ENCODE results near the gene PCDHA5. TPM values are rescaled to one million over a fixed set of nuclear protein-coding genes. Genes with fewer than 3 reads are reported as not detected.
"Not testable (repeated sequence)": the region's sequence is repeated elsewhere in the genome, so short reads cannot be mapped to it uniquely, and the experiment has no call there.

Gene PCDHA5
- total RNA-seq, 4 donors from 2014 or later: 0.61 to 2.3 (median 0.69) TPM; not detected in 1

DNA sequence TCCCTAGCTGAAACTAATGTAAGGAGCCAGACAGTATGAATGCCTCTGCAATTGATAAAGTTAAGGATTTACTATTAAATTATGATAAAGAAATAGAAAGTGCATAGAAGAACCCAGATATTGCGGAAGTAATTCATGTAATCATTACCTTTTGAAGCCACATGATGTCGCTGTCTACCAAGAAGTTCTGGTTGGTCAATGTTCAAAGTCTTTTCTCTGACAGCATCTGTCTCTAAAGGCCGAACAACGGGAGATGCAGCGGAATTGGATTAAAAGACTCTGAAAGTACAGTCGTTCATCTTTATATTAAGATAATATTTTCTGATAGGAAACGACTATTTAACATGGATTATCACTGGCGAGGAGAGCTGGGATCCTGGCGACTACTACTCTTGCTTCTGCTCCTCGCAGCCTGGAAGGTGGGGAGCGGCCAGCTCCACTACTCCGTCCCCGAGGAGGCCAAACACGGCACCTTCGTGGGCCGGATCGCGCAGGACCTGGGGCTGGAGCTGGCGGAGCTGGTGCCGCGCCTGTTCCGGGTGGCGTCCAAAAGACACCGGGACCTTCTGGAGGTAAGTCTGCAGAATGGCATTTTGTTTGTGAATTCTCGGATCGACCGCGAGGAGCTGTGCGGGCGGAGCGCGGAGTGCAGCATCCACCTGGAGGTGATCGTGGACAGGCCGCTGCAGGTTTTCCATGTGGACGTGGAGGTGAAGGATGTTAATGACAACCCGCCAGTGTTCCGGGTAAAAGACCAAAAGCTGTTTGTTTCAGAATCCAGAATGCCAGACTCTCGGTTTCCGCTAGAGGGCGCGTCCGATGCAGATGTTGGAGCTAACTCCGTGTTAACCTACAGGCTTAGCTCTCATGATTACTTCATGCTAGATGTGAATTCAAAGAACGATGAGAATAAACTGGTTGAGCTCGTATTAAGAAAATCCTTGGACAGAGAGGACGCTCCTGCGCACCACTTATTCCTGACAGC is 19.9 kb downstream of the PCDHA5 start, which contains the start of gene PCDHA8:
TSS of gene PCDHA8 (plus strand) at position 210 of the 985 bp plus-strand sequence. CDS start at position 345, 135 bp downstream.
- peak in 1 of 2 donors; percentile 15 for DNase-seq
- Histone ChIP-seq H3K4me3 (no peak within 1 kb of the TSS), H3K27ac (no peak within 1 kb of the TSS), H3K36me3 (no peaks in the 10 kb centered on the region), H3K4me1 (no peaks in the 10 kb centered on the region), H3K27me3 (peaks cover 0 to 3% of the 10 kb centered on the region in 2 donors), H3K9me3 (peaks cover 0 to 6% of the 10 kb centered on the region in 2 donors)
- TF ChIP-seq POLR2A (IDR thresholded peaks at IDR 0.05): no peak
- TF ChIP-seq CTCF (IDR thresholded peaks at IDR 0.05): peak in 1 of 4 experiments; percentile 9
- intact Hi-C loops (cut with DNase I; ENCODE audit: low total_unique reads): no loop called here

GRCh38 chr5:140842798-140843733 is 21.7 kb downstream of the PCDHA5 start:
- H3K4me3 ChIP-seq: no peak overlapping the region
- peaks cover 0 to 6% of the 10 kb centered on the region in 2 donors for H3K9me3 ChIP-seq
- intact Hi-C loops (cut with DNase I; ENCODE audit: low total_unique reads): no loop called here
- H3K36me3 ChIP-seq: no peaks in the 10 kb centered on the region
- DNase-seq: no peak
- TF ChIP-seq POLR2A (IDR thresholded peaks at IDR 0.05): no peak
- TF ChIP-seq CTCF (IDR thresholded peaks at IDR 0.05): no peak
- no peaks in the 10 kb centered on the region for H3K27me3 ChIP-seq
- H3K4me1 ChIP-seq: no peaks in the 10 kb centered on the region
- H3K27ac ChIP-seq: no peak overlapping the region

DNA sequence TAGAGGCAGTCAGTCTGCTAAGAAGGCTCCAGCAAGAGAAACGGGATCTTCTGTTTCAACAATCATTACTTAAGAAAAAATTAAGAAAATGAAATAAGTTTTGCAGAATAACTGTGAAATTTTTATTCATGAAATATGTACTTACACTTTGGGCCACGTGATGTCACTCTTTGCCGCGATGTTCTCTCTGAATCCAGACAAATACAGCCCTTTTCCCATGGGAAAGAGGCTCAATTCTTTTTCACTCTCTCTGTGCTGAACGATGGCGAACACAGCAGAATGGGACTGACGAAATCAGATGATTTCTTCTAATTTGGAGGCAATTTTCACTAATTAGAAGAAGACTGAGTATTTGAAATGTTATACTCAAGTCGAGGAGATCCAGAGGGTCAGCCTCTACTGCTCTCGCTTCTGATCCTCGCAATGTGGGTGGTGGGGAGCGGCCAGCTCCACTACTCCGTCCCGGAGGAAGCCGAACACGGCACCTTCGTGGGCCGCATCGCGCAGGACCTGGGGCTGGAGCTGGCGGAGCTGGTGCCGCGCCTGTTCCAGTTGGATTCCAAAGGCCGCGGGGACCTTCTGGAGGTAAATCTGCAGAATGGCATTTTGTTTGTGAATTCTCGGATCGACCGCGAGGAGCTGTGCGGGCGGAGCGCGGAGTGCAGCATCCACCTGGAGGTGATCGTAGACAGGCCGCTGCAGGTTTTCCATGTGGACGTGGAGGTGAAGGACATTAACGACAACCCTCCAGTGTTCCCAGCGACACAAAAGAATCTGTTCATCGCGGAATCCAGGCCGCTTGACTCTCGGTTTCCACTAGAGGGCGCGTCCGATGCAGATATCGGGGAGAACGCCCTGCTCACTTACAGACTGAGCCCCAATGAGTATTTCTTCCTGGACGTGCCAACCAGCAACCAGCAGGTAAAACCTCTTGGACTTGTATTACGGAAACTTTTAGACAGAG is 27.0 kb downstream of the PCDHA5 start, which contains the start of gene PCDHA9:
TSS of gene PCDHA9 (plus strand) at position 244 of the 964 bp plus-strand sequence. CDS start at position 358, 114 bp downstream.
- H3K9me3 ChIP-seq; H3K4me3 ChIP-seq; H3K36me3 ChIP-seq; H3K27me3 ChIP-seq; H3K4me1 ChIP-seq; intact Hi-C loops (cut with DNase I; ENCODE audit: low total_unique reads); H3K27ac ChIP-seq; DNase-seq: not testable (repeated sequence)

- intact Hi-C loops (cut with DNase I; ENCODE audit: low total_unique reads); H3K27ac ChIP-seq; H3K9me3 ChIP-seq; H3K4me1 ChIP-seq; H3K4me3 ChIP-seq; DNase-seq; H3K27me3 ChIP-seq; H3K36me3 ChIP-seq: not testable (repeated sequence)
Measured at GRCh38 chr5:140849831-140850634, 28.6 kb downstream of the PCDHA5 start.
